Fibroblast of upper back skin (primary cell): Measurements from ENCODE around the gene MYO1G.
"Not testable (repeated sequence)": the region's sequence is repeated elsewhere in the genome, so short reads cannot be mapped to it uniquely, and the experiment has no call there.

ENCODE experiments used
- DNase-seq: peaks from one replicate; pipeline ENCODE4 v3.0.0-alpha.2; 2013

MYO1G gene

GRCh38 chr7:44999245-45000092 is 20.7 kb upstream of the MYO1G start:
- DNase-seq = peak; percentile 100

- no peak for DNase-seq
Measured at GRCh38 chr7:44998153-44998871, 19.5 kb upstream of the MYO1G start.

DNA sequence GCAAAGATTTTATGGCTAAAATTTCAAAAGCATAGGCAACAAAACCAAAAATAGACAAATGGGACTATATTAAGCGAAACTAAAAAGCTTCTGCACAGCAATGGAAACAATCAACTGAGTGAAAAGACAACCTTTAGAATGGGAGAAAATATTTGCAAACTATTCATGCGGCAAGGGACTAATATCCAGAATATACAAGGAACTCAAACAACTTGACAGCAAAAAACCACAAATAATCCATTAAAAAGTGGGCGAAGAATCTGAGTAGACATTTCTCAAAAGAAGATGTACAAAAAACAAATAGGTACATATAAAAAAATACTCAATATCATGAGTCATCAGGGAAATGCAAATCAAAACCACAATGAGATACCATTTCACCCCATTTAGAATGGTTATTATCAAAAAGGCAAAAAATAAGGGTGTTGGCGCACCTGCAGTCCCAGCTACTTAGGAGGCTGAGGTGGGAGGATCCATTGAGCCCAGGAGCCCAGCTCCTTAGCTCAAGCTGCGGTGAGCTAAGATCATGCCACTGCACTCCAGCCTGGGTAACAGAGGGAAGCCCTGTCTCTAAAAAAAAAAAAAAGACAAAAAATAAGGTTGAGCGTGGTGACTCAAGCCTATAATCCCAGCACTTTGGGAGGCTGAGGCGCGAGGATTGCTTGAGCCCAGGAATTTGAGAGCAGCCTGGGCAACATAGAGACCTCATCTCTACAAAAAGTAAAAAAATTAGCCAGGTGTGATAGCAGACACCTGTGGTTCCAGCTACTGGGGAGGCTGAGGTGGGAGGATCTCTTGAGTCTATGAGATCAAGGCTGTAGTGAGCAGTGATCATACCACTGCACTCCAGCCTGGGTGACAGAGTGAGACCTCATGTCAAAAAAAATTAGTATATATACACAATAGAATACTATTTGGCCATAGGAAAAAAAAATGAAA is 17.0 kb upstream of the MYO1G start:
- no peak for DNase-seq

- no peak for DNase-seq
Measured at GRCh38 chr7:44994877-44995554, 16.2 kb upstream of the MYO1G start.

DNA sequence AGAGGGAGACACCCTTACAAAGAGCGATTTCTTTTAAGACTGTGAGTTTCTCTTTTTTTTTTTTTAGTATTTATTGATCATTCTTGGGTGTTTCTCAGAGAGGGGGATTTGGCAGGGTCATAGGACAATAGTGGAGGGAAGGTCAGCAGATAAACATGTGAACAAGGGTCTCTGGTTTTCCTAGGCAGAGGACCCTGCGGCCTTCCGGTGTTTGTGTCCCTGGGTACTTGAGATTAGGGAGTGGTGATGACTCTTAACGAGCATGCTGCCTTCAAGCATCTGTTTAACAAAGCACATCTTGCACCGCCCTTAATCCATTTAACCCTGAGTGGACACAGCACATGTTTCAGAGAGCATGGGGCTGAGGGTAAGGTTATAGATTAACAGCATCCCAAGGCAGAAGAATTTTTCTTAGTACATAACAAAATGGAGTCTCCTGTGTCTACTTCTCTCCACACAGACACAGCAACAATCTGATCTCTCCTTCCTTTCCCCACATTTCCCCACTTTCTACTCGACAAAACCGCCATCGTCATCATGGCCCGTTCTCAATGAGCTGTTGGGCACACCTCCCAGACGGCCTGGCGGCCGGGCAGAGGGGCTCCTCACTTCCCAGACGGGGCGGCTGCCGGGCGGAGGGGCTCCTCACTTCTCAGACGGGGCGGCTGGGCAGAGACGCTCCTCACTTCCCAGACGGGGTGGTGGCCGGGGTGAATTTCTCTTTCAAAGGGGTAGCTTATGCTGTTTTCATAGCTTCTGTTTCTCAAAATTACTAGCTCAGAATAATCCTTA is 13.4 kb upstream of the MYO1G start:
- not testable (repeated sequence) for DNase-seq

DNA sequence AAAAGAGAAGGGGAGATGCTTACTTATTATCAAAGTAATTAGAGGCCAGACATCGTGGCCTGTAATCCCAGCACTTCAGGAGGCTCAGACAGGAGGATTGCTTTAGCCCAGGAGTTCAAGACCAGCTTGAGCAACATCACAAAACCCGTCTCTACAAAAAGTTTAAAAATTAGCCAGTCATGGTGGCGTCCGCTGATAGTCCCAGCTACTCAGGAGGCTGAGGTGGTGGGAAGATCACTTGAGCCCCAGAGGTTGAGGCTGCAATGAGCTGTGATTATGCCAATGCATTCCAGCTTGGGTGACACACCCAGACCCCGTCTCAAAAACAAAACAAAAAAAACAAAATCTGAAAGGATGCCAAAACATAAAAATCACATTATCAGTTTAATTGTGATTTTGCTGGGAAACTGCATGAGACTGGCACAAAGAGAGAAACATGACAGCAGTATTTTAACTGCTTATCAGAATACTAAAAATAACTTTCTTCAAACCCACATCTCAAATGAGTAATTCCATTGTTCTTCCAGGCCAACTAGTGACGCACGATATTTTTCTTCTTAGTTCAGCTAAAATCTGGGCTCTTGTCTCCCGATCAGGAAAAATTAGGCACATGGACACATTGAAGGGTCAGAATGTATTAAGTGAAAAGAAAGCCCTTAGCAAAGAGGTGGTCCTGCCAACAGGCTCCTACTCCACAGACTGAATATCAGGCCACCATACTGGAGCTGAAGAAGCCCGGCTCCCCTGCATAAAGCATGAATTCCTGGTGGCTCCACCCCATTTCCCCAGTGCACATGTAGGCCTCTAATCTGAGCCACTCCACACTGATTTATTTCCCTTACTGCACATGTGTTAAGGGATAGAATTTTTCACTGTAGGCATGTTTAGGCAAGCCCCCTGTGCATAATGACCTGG is 11.6 kb upstream of the MYO1G start:
- peak; percentile 42 for DNase-seq

DNA sequence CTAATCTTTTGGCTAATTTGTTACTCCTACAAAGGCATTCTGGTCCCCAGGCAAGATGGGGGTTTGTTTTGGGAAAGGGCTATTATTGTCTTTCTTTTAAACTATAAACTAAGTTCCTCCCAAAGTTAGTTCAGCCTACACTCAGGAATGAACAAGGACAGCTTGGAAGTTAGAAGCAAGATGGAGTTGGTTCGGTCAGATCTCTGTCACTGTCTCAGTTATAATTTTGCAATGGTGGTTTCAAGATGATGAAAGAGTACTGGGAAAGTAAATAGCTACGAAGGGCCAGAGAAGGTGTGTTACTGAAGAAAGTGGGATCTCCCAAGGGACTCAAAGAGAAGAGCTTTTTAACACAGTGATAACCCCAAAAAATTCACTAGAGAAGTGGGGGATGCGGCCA is 10.3 kb upstream of the MYO1G start:
- DNase-seq = no peak

GRCh38 chr7:44988701-44989100 is 9.9 kb upstream of the MYO1G start:
- no peak for DNase-seq

DNA sequence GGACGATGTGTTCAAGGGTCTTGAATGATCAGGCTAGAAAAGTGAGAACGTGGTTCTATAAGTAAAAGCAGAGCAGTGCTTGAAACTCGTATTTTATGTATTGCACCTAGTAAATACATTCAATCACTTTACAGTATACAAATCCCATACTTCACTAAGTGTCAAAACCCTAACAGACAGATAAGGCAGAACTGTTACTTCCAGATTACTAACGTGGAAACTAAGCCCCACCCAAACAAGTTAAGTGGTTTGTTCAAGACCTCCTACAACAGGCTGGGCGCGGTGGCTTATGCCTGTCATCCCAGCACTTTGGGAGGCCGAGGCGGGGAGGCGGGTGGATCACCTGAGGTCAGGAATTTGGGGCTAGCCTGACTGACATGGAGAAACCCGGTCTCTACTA is 9.2 kb upstream of the MYO1G start:
- no peak for DNase-seq

GRCh38 chr7:44987457-44987856 is 8.6 kb upstream of the MYO1G start:
- DNase-seq = no peak

- peak; percentile 93 for DNase-seq
Measured at GRCh38 chr7:44986218-44987053, 7.6 kb upstream of the MYO1G start.

GRCh38 chr7:44985900-44986217 is 7.0 kb upstream of the MYO1G start:
- no peak for DNase-seq

- DNase-seq = no peak
Measured at GRCh38 chr7:44985033-44985695, 6.3 kb upstream of the MYO1G start.

- DNase-seq = no peak
Measured at GRCh38 chr7:44984478-44984758, 5.6 kb upstream of the MYO1G start.

- DNase-seq = no peak
Measured at GRCh38 chr7:44983742-44984477, 5.1 kb upstream of the MYO1G start.

- DNase-seq = no peak
Measured at GRCh38 chr7:44982970-44983369, 4.2 kb upstream of the MYO1G start.

DNA sequence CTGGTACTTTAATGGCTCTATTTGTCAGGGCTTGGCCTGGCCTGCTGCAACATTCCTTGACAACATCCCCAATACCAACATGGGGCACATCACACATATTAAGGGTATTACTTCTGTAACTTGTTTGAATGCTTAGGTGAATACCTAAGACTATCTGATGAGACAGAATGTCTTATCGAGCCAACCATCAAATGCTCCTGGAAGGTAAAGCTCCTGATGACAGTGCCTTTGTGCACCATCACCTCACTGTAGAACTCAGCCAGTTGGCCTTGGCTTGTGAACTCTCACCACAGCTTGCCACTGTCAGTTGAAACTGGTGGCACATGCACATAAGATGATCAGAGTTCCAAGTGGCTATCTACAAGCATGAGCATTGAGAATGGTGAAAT is 3.7 kb upstream of the MYO1G start:
- no peak for DNase-seq

DNA sequence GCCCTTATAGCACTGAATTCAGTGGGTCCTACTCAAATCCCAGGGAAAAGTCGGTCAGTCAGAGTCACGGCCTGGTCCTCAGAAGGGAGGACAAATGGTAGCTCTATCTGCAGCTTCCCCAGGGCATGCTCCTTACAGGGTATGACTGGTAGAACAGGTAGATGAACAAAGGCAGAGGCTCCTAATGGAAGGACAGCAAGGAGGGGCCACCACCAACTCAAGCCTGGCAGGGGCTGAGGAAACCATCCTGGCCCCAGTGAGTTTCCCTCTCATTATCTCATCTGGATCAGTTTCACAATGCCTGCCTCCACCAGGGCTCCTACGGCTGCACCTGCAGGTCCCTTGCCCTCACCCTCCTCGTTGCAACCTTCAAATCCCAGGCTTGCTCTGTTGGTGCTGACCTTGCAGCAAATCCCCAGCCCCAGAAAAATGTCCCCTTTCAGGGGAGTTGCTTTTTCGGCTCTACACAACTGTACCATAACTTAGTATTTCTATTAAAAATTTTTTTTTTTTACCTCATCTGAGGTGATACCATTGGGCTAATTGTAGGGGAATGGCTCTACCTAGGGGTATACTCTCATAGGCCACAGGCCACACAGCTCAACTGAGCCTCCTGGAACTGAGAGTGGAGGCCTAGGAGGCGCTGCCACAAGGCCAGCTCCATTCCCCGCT is 2.4 kb upstream of the MYO1G start:
- no peak for DNase-seq
